HG02943 (cell line): ENCODE measurements around the gene NUP88.
"Not testable (repeated sequence)": the region's sequence is repeated elsewhere in the genome, so short reads cannot be mapped to it uniquely, and the experiment has no call there.

Source experiments
- ATAC-seq: cut with Tn5 transposase; IDR thresholded peaks from one replicate; pipeline ENCODE4 v1.9.1; 2021; ENCODE audit warnings: mild to moderate bottlenecking, low read depth, moderate library complexity; ENCODE audit not compliant: unreplicated experiment

NUP88 gene

GRCh38 chr17:5419356-5419958 is at the start of gene NUP88:
Gene NUP88, minus strand, starts transcription at chr17:5419662. Its CDS starts 12 bp downstream, at chr17:5419650.
- peak; percentile 88 for ATAC-seq

GRCh38 chr17:5468075-5468473 is 48.6 kb upstream of the NUP88 start:
- no peak for ATAC-seq

- no peak for ATAC-seq
Measured at GRCh38 chr17:5467416-5467815, 48.0 kb upstream of the NUP88 start.

DNA sequence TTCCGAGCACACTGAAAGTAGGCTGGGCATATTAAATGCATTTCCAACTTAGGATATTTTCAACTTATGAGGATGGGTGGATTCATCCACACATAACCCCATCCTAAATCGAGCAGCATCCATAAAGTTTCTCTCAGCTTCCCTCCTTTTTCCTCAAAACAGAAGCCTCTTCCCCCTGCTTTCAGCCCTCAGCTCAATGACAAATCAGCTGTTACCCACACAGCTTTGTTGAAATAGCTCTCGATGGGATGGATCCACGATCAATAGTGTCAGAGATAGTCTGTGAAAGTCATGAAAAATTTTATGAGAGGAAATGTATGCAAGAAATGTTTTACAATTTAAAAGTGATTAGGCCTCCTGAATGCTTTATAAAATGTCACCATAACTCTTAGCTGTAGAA is 46.8 kb upstream of the NUP88 start:
- ATAC-seq: no peak

DNA sequence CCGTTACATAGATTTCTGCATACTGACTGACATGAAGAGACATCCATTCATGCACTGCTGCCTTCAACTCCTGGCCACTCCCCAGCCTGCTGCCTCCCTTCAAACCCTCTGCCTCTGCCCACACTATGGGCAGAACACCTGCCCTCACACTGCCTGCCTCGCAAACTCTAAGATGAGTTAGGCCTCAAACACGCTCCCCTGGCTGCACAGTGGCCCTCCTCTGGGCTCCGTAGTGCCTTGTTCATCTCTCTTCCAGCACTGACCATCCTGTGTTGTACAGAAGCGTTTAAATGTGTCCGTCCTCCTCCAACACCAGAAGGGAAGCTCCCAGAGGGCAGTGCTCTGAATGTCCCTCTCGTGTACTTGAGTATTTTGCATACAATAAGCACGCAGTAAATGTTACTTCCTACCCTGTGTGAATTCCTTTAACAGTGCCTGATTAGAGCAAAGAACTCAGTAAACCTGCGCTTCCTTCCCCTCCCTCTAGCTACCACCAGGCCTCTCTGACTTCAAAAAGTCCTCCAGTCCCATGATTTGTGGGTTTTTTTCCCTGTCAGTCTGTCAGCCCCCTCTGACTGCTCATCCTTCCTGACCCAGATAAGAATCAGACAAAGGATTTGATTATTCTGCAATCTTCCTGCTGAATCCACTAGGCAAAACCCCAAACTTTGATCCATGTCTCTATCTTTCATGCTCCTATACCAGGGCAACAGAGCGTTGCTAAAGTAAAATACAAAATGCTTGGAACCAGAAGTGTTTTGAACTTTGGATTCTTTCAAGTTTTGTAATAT is 45.5 kb upstream of the NUP88 start:
- no peak for ATAC-seq

GRCh38 chr17:5446786-5447185 is 27.3 kb upstream of the NUP88 start:
- ATAC-seq: no peak

DNA sequence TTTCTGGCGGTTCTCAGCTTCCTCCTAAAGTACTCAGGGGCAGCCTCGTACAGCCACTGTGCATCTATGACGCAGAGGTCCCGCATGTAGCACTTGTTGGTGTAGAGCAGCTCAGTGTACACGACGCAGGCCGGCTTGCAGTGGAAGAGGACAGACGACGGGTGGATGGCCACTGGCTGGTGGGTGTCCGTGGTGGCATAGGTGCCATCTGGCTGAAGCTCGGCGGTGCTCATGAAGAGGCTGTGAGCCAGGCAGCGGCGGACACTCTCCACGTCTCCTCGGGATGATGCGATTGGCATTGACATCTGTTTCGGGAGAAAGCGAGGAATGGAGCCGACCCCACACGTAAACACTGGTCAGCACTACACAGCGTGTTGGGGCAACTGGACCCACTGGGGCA is 24.7 kb upstream of the NUP88 start:
- no peak for ATAC-seq

DNA sequence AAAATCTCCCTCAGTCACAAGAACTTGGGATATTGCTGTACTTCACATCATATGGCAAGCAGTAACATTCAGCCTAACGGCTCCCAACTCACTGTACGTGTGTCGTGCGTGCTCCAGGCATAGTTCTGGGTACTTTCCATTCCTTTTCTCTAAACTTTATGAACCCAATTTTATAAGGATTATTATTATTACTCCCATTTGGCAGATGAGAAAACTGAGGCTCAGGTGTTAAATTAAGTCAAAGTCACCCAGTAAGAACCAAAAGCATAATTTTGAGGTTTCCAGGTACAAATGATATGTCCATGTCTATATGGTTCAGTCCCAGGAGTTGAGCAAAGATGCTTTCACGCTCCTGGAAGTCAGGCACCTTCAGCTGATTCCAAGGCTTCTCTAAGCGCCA is 24.3 kb upstream of the NUP88 start:
- no peak for ATAC-seq

DNA sequence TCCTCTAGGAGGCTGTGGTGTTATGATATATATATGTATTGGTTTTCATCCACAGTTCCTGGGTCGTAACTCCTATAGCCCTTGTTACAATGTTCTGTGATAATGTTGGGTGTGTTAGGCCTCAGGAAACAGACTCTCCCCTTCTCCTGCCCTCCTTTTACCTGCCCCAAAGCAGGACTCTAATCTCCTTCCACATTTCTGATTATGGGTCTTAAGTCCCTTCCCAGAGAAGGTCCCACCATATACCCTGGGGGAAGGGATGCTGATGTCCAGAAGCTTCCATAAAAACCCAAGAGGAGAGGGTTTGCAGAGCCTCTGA is 19.9 kb upstream of the NUP88 start:
- ATAC-seq: peak; percentile 17

GRCh38 chr17:5438716-5439445 is 19.4 kb upstream of the NUP88 start, which contains the start of gene C1QBP:
Gene C1QBP, minus strand, starts transcription at chr17:5439155. Its CDS starts 82 bp downstream, at chr17:5439073.
- peak; percentile 68 for ATAC-seq

DNA sequence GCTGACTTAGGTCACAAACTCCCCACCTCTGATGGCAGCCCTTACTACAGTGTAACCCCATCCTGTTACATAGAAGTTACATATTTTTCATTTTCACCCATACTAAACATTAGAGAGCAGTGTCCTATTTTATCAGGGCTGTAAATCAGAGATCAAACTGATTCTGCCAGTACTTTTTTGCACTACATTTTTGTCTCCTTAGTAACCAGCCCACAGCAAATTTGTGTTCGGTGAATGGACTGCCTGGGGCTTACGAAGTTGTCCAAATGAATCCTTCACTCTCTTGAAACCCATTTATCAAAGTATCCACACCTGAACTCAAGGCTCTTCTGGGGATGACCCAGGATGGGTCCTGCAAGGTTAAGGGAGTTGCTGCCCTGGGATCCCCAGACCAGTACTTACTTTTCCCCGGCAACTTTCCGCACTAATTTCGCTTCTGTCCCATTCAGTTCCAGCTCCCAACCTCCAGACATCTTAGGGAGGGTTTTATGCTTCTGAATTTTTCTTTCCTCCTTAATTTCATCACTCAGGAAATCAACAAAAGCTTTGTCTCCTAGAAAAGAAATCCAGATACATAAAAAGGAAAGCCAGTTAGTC is 18.4 kb upstream of the NUP88 start:
- ATAC-seq: no peak

DNA sequence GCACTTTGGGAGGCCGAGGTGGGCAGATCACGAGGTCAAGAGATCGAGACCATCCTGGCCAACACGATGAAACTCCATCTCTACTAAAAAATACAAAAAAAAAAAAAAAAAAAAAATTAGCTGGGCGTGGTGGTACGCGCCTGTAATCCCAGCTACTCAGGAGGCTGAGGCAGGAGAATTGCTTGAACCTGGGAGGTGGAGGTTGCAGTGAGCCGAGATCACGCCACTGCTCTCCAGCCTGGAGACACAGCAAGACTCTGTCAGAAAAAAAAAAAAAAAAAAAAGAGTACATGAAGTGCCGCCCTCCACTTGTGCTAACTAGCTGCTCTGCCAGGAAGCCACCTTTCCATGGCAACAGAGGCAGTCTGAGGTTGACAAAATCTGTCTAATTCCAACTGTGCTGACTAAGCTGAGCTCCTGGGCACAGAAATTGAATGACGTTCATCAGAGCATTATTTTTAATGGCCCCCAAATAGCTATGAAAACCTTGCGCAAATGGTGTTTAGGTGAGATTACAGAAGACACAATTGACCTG is 16.4 kb upstream of the NUP88 start:
- not testable (repeated sequence) for ATAC-seq

- no peak for ATAC-seq
Measured at GRCh38 chr17:5434984-5435383, 15.5 kb upstream of the NUP88 start.

- no peak for ATAC-seq
Measured at GRCh38 chr17:5431949-5432556, 12.6 kb upstream of the NUP88 start.

GRCh38 chr17:5431234-5431633 is 11.8 kb upstream of the NUP88 start:
- not testable (repeated sequence) for ATAC-seq

DNA sequence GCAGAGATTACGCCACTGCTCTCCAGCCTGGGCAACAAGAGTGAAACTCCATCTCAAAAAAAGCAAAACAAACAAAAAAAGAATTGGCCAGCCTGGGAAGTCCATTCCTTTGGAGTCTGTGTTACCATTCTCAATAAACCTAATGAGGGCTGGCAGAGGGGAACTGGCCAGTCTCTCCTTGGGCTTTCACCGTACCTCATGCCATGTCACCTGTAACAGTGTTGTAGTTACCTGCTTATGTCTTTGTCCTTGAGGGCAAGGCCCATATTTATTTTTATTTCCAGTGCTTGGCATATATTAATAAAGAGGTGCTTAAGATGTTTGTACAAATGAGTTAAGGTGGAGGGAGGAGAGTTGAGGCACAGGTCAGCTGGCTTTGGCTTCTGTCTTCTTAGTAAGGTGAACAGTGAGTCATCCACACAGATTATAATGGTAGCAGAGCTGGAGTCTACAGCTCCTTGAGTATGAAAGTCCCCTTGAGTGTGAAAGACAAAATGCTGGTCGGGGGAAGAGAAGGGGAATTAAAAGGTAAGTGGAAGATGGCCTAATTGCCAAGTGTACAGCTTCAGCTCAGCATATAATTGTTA is 11.0 kb upstream of the NUP88 start:
- no peak for ATAC-seq

DNA sequence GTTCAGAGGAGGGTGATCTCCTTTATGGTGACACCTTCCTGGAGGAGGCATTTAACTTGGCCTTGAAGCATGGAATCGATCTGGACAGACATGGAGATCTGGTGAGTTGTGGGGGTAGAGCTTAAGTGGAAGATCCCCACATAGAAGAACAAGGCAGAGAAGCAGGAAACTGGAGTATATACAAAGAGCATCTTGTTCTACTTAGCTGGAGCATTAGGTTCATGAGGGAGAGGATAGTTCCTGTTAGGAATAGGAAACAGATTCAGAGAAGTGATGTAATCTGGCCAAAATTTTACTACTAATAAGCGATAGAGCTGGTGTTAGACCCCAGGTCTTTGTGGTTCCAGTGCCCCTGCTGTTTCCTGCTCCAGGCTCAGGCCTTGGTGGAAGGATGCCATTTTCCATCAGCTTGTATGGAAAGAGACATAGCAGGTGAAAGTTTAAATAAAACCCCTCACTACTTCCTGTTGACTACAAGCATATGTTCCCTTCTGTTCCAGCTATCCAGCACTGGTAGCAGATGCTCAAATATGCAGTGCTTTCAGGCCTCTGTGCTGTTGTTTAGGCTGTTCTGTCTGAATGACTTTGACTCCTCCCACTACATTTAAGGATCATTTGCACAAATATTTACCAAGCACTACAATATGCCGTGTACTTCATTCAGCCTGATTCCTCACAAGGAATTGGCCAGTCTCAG is 9.9 kb upstream of the NUP88 start:
- ATAC-seq: no peak

DNA sequence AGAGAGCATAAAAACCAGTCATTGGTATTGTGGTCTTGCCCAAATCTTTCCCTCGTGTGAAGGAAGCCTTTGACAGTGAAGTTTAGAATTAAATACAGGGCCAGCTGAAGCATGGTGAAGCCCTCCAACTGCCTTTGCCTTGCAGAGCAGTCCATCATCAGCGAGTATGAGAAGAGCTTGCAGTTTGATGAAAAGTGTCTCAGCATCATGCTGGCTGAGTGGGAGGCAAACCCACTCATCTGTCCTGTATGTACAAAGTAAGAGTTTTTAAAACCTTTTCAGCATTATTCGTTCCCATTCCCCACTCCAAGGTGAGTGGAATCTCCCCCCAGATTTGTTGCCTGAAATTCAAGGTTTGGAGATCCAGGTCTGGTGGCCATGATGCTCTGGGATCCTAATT is 6.4 kb upstream of the NUP88 start:
- no peak for ATAC-seq

- ATAC-seq: no peak
Measured at GRCh38 chr17:5424909-5425308, 5.4 kb upstream of the NUP88 start.

DNA sequence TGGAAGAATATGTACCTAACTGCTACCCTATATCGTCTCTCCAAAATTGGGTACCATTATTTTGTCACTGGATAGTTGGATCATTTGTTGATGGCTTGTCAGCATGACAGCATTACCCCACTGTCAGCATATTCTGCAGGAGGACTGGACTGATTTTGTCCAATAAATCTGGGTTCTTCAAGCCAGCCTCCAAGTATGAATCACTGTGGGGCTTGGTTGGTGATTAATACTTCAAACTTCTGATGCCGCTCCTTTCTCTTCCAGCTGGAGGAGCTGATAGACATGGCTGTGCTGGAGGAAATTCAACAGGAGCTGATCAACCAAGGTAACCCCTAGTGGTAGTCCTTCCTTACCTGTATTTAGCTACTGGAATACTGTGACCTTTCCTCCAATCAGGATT is 3.0 kb upstream of the NUP88 start:
- no peak for ATAC-seq
